GM12891 (cell line): ENCODE results near the gene ZNF407.

Source experiments
- POLR2AphosphoS5 ChIP-seq: IDR thresholded peaks from 2 replicates; pipeline ENCODE4 v1.6.1; 2011; ENCODE audit warnings: low read depth, low read length, control low read depth
- SPI1 ChIP-seq: IDR thresholded peaks from 2 replicates; pipeline ENCODE4 v1.6.1; 2011; ENCODE audit warnings: low read depth, low read length, control low read depth
- TAF1 ChIP-seq: IDR thresholded peaks from 2 replicates; pipeline ENCODE4 v1.6.1; 2011; ENCODE audit warnings: low read depth, low read length, control low read depth

DNA sequence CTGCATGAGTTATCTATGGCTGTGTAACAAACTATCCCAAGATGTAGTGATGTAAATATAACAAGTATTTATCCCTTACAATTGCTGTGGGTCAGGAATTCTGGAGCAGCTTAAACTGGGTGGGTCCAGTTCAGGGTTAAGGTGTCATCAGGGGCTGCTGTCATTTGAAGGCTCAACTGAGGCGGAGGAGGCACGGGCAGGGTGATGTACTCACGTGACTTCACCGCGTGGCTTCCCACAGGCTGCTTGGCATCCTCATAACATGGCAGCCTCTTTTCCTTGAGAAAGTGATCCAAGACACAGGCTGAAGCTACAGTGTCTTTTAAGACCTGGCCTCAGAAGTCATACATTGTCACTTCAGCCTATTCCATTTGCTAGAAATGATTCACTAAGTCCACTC lies 485.5 kb downstream of the ZNF407 start:
- TF ChIP-seq POLR2AphosphoS5 = no peak
- no peak for TF ChIP-seq TAF1
- no peak for TF ChIP-seq SPI1
